Progenitor cell of endocrine pancreas (in vitro differentiated cells): ENCODE results near the gene RANBP3L. TPM values are rescaled to one million over a fixed set of nuclear protein-coding genes. Genes with fewer than 3 reads are reported as not detected.

Experiments used
- DNase-seq: peaks from one replicate; pipeline ENCODE4 v3.0.0; 2021; ENCODE audit warnings: low spot score; ENCODE audit not compliant: unreplicated experiment
- H3K27ac Mint-ChIP-seq: 2 replicates; pipeline ENCODE4 v1.8.0; 2021; ENCODE audit warnings: mild to moderate bottlenecking, moderate library complexity, mixed read lengths
- H3K27me3 Mint-ChIP-seq: 2 replicates; pipeline ENCODE4 v1.8.0; 2021; ENCODE audit warnings: mixed read lengths
- H3K36me3 Mint-ChIP-seq: 2 replicates; pipeline ENCODE4 v1.8.0; 2022; ENCODE audit warnings: mixed read lengths; ENCODE audit not compliant: insufficient read depth
- H3K4me1 Mint-ChIP-seq: 2 replicates; pipeline ENCODE4 v1.8.0; 2021; ENCODE audit warnings: low read depth, mixed read lengths
- H3K4me3 Mint-ChIP-seq: 2 replicates; pipeline ENCODE4 v1.8.0; 2021; ENCODE audit warnings: low read depth, mild to moderate bottlenecking, moderate library complexity, mixed read lengths
- H3K9me3 Mint-ChIP-seq: 2 replicates; pipeline ENCODE4 v1.8.0; 2021; ENCODE audit warnings: low read depth, mixed read lengths
- total RNA-seq: library from RNA; stranded (reverse); gene quantifications from 2 replicates; pipeline ENCODE4 v1.2.1, GENCODE V29; 2021
- TF ChIP-seq, protein P1 (sequence below): fragments of 200-600 bp; sonication (generic); IDR thresholded peaks from one replicate; pipeline ENCODE4 v1.5.0; 2021; ENCODE audit warnings: antibody characterized with exemption, mild to moderate bottlenecking; ENCODE audit not compliant: unreplicated experiment

The RANBP3L gene
- total RNA-seq, 1 donor from 2014 or later: not detected

DNA sequence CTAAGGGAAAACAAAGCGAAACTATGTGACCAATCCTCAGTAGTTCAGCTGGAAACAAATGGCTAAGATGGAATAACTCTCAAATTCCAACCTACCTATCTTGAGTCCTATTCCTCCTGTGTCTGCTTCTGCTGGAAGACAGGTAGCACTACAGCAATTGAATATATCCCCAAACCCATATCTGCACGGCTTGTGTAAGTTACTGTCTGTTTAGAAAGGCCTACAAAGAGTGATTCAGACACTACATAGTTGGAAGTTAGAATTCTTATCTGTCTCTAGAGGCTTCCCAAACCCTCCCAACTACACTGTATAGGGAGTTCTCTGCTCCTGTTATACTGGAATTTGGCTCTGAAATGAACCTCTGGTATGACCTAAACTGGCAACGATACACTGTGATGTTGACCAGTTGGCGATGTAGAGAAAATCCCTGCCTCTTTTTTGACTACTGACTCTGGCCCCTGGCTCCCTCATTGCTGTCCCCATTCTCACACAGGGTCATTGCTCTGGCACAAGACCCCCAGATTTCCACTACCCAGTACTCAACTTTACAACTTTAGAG, 37.4 kb downstream of the RANBP3L start:
- H3K27me3 Mint-ChIP-seq: peaks cover 3% of the 10 kb centered on the region
- DNase-seq: no peak
- no peak overlapping the region for H3K4me3 Mint-ChIP-seq
- H3K36me3 Mint-ChIP-seq: no peaks in the 10 kb centered on the region
- no peaks in the 10 kb centered on the region for H3K9me3 Mint-ChIP-seq
- TF ChIP-seq, protein P1, sequence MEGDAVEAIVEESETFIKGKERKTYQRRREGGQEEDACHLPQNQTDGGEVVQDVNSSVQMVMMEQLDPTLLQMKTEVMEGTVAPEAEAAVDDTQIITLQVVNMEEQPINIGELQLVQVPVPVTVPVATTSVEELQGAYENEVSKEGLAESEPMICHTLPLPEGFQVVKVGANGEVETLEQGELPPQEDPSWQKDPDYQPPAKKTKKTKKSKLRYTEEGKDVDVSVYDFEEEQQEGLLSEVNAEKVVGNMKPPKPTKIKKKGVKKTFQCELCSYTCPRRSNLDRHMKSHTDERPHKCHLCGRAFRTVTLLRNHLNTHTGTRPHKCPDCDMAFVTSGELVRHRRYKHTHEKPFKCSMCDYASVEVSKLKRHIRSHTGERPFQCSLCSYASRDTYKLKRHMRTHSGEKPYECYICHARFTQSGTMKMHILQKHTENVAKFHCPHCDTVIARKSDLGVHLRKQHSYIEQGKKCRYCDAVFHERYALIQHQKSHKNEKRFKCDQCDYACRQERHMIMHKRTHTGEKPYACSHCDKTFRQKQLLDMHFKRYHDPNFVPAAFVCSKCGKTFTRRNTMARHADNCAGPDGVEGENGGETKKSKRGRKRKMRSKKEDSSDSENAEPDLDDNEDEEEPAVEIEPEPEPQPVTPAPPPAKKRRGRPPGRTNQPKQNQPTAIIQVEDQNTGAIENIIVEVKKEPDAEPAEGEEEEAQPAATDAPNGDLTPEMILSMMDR: no peak
- no peak overlapping the region for H3K27ac Mint-ChIP-seq
- H3K4me1 Mint-ChIP-seq: no peaks in the 10 kb centered on the region

DNA sequence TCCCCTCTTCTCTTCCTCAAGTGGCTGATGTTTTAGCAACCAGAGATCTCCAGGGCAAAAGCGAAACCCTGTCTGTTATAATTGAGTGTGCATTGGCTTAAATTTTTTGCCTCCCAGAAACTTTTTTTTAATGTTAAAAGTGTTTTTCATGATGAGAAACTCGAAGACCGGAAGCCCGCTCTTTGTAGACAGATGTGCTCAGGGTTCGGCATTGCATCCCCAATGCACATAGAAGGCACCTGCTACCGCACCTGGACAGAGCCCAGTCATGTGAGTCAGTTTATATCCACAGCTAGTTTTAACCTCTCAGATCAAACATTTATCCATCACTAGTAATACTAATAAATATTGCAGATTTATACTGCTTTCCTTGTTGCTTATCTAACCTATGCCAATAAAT, 40.5 kb downstream of the RANBP3L start:
- Mint-ChIP-seq H3K4me1 (no peaks in the 10 kb centered on the region), H3K9me3 (no peaks in the 10 kb centered on the region), H3K4me3 (no peak overlapping the region), H3K36me3 (no peaks in the 10 kb centered on the region), H3K27me3 (peaks cover 3% of the 10 kb centered on the region), H3K27ac (no peak overlapping the region)
- DNase-seq: no peak
- TF ChIP-seq, protein P1: no peak

DNA sequence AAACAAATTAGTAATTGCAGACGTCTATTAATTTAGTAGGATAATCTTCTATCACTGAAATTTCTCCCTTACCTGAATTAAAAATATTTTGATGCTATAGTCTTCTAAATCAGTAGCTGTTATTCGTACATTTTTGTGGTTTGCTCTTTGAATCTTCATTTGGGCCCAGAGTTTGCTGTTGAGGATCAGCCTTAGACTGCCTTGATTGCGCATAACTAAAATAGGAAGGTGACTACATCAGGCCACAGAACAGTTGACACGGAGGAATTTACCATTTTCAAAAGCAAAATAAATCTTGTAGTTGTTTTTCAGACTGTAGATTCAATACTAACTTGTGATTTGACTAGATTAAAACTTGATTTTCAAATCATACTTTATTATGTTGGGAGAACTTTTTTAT, 48.1 kb downstream of the RANBP3L start:
- H3K36me3 Mint-ChIP-seq: no peaks in the 10 kb centered on the region
- no peaks in the 10 kb centered on the region for H3K9me3 Mint-ChIP-seq
- TF ChIP-seq, protein P1: no peak
- no peak overlapping the region for H3K4me3 Mint-ChIP-seq
- DNase-seq: no peak
- H3K27ac Mint-ChIP-seq: no peak overlapping the region
- H3K4me1 Mint-ChIP-seq: no peaks in the 10 kb centered on the region
- H3K27me3 Mint-ChIP-seq: no peaks in the 10 kb centered on the region

DNA sequence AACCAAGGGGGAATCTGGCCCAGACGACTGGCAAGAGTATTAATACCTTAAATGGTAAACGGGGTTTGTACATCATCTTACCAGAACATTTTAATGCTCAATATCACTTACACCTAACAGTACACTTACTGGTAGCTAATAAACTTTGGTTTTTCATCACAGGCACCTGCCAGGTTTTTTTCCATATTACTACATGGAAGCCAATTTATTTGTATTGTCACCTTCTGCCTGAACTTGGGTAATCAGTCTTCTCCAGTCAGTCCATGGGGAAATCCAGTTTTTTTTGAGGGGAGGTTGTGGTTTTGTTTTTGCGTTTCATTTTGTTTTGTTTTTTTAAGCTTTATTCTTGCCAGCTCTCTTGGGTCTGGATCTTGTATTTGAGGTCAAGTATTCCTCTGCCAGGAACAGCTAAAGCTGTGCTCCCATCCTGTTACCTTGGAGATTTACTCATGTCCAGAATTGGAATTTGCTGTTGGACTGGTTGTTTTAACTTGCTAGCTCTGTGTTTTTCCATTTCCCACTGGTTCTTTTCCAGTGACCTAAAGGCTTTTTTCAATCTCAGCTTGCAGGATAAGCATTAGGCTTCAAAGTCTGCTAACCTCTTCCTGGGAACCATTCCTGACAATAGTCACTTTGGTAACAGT, 48.9 kb downstream of the RANBP3L start:
- H3K9me3 Mint-ChIP-seq: no peaks in the 10 kb centered on the region
- no peaks in the 10 kb centered on the region for H3K4me1 Mint-ChIP-seq
- H3K36me3 Mint-ChIP-seq: no peaks in the 10 kb centered on the region
- no peak overlapping the region for H3K27ac Mint-ChIP-seq
- TF ChIP-seq, protein P1: no peak
- H3K27me3 Mint-ChIP-seq: no peaks in the 10 kb centered on the region
- DNase-seq: no peak
- no peak overlapping the region for H3K4me3 Mint-ChIP-seq

DNA sequence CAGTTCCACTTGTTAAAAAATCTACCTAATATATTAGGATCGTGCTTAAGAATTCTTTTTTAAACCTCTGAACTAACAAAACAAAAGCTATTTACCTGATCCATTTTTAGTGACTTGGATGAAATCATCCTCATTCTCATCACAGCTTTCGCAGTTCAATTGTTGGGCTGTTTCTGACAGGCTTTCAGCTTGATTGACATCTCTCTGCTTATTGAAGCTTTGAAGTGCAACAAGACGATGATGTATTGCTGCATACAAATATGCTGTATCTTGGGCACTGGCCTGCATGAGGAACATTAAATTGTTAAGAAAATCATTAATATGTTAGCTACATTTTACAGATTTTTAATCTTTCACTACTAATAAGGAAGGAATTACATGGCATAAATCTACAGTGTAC, 50.5 kb downstream of the RANBP3L start:
- TF ChIP-seq, protein P1: no peak
- H3K4me1 Mint-ChIP-seq: no peaks in the 10 kb centered on the region
- no peaks in the 10 kb centered on the region for H3K36me3 Mint-ChIP-seq

More for the DNA sequence above, 50.5 kb downstream of the RANBP3L start:
- no peak overlapping the region for H3K27ac Mint-ChIP-seq
- H3K9me3 Mint-ChIP-seq: no peaks in the 10 kb centered on the region
- H3K27me3 Mint-ChIP-seq: no peaks in the 10 kb centered on the region
- DNase-seq: no peak
- no peak overlapping the region for H3K4me3 Mint-ChIP-seq
